Measurements from ENCODE around the gene NUCKS1.

The NUCKS1 gene

DNA sequence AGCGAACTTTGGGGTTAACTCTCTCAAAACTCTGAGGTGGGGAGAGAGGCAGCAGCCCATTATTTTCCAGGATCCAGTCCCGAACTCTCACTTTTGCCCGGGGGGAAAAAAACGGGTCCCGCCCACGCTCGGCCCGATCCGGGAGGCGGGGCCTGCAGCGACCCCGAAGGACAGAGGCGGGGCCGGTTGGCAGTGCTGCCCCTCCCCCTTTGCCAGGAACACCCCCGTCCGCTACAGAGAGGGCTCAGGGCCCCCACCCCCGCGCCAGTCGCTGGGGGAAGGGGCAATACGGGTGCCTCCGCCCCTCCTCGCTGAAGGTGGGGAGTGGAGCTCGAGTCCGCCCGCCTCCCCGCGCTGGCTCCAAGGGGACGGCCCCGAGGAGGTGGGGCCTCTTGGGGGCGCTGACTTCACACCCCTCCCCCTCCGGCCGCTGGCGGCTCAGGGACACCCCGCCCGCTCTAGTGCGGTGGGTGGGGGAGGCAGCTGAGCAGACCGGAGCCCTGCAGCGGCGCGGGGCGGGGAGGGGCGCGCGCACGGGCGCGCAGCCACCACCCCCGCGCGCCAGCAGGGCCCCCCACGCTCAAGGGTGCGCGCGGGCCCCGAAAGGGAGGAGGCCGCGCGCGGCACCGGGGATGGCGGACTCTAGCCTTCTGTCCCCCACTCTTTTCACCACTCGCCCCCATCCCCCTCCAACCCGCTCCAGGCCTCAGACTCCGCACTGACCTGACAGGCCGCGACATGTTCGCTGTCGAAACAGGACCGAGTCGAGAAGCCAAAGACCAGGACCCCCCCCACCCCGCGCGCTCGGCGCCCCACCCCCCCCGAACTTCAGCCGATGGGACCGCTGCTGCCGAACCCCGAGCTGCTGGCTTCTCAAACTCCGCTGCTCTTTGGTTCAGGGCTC is 496 bp downstream of the NUCKS1 start:
- peak overlapping the region; percentile 74 for H3K4me3 ChIP-seq (ENCODE audit: severe bottlenecking)
- peaks cover 19% of the 10 kb centered on the region for H3K4me1 ChIP-seq (ENCODE audit: insufficient read depth, poor library complexity, severe bottlenecking)
- DNase-seq (ENCODE audit: low spot score), result peak; percentile 92

DNA sequence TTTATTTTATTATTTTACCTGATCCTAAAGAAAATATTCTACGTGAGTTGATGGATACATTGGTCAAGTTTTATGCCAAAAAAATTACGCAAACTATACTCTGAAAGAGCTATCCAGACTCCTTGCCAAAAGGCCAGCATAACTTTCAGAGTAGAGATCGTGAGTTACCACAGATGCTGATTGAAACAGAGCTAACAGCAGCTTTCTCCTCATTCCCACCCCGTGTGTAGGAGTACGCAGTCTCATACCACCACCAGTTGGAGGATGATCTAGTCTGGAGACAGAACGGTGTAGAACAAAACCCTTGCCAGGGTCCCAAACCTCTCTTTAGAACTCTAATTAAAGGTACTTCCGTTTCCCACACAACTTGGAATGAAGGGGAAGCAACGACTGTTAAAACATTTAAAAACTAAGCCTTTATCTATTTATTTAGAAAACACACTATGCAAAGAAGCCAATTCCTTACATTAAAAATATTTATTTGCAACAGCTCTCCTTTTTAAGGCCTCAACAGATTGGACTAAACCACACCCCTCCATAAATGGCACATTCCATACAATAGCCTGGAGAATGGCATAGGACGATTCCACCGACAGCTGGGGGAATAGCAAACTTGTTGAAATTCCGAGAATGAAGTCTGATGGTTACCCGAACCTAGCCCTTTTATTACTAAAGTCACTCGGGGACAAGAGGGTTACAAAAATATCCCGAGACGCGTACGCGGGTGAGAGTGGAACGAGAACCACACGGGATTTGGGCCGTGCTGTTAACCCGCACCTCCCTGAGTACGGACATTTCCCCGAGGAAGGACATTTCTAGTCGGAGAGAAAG is 1.4 kb downstream of the NUCKS1 start:
- Histone ChIP-seq H3K4me1 (ENCODE audit: insufficient read depth, poor library complexity, severe bottlenecking) (peaks cover 24% of the 10 kb centered on the region), H3K27me3 (ENCODE audit: insufficient read depth, poor library complexity, severe bottlenecking) (no peaks in the 10 kb centered on the region), H3K9me3 (ENCODE audit: severe bottlenecking) (no peaks in the 10 kb centered on the region), H3K4me3 (ENCODE audit: severe bottlenecking) (peak overlapping the region; percentile 74), H3K27ac (ENCODE audit: poor library complexity, severe bottlenecking) (peak overlapping the region; percentile 92), H3K36me3 (ENCODE audit: low read depth) (peaks cover 50% of the 10 kb centered on the region)
- ATAC-seq (ENCODE audit: low read depth) (peak; percentile 16), DNase-seq (ENCODE audit: low spot score) (no peak)
- TF ChIP-seq, protein P1, sequence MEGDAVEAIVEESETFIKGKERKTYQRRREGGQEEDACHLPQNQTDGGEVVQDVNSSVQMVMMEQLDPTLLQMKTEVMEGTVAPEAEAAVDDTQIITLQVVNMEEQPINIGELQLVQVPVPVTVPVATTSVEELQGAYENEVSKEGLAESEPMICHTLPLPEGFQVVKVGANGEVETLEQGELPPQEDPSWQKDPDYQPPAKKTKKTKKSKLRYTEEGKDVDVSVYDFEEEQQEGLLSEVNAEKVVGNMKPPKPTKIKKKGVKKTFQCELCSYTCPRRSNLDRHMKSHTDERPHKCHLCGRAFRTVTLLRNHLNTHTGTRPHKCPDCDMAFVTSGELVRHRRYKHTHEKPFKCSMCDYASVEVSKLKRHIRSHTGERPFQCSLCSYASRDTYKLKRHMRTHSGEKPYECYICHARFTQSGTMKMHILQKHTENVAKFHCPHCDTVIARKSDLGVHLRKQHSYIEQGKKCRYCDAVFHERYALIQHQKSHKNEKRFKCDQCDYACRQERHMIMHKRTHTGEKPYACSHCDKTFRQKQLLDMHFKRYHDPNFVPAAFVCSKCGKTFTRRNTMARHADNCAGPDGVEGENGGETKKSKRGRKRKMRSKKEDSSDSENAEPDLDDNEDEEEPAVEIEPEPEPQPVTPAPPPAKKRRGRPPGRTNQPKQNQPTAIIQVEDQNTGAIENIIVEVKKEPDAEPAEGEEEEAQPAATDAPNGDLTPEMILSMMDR (IDR thresholded peaks at IDR 0.05; ENCODE audit: poor library complexity, severe bottlenecking), result no peak

More for the DNA sequence above, 496 bp downstream of the NUCKS1 start:
- Histone ChIP-seq H3K9me3 (ENCODE audit: severe bottlenecking) (no peaks in the 10 kb centered on the region), H3K27me3 (ENCODE audit: insufficient read depth, poor library complexity, severe bottlenecking) (no peaks in the 10 kb centered on the region), H3K36me3 (ENCODE audit: low read depth) (peaks cover 43% of the 10 kb centered on the region), H3K27ac (ENCODE audit: poor library complexity, severe bottlenecking) (peak overlapping the region; percentile 92)
- TF ChIP-seq, protein P1 (IDR thresholded peaks at IDR 0.05; ENCODE audit: poor library complexity, severe bottlenecking), result no peak
- ATAC-seq (ENCODE audit: low read depth), result peak; percentile 74

GRCh38 chr1:205746757-205747412 is 3.1 kb downstream of the NUCKS1 start:
- H3K27me3 ChIP-seq (ENCODE audit: insufficient read depth, poor library complexity, severe bottlenecking), result no peaks in the 10 kb centered on the region
- ATAC-seq (ENCODE audit: low read depth) (no peak), DNase-seq (ENCODE audit: low spot score) (no peak)
- H3K4me3 ChIP-seq (ENCODE audit: severe bottlenecking), result no peak overlapping the region
- no peaks in the 10 kb centered on the region for H3K9me3 ChIP-seq (ENCODE audit: severe bottlenecking)
- H3K36me3 ChIP-seq (ENCODE audit: low read depth), result peaks cover 66% of the 10 kb centered on the region
- peaks cover 24% of the 10 kb centered on the region for H3K4me1 ChIP-seq (ENCODE audit: insufficient read depth, poor library complexity, severe bottlenecking)
- TF ChIP-seq, protein P1 (IDR thresholded peaks at IDR 0.05; ENCODE audit: poor library complexity, severe bottlenecking), result no peak
- H3K27ac ChIP-seq (ENCODE audit: poor library complexity, severe bottlenecking), result no peak overlapping the region

DNA sequence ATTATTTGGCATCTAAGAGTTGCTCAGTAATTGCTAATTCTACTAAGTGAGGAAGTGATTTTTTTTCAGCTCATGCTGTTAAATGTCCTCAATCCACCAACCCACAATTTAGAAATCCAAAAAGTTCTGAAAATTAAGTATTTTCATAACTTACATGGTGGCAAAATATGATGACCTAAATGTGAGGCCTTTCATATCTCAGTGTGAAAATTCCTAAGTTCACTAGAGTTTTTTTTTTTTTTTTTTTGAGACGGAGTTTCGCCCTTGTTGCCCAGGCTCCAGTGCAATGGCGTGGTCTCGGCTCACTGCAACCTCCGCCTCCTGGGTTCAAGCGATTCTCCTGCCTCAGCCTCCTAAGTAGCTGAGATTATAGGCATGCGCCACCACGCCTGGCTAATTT is 5.6 kb downstream of the NUCKS1 start:
- Histone ChIP-seq H3K4me3 (ENCODE audit: severe bottlenecking) (no peak overlapping the region), H3K4me1 (ENCODE audit: insufficient read depth, poor library complexity, severe bottlenecking) (peaks cover 24% of the 10 kb centered on the region), H3K27ac (ENCODE audit: poor library complexity, severe bottlenecking) (no peak overlapping the region), H3K27me3 (ENCODE audit: insufficient read depth, poor library complexity, severe bottlenecking) (no peaks in the 10 kb centered on the region), H3K9me3 (ENCODE audit: severe bottlenecking) (no peaks in the 10 kb centered on the region), H3K36me3 (ENCODE audit: low read depth) (peaks cover 82% of the 10 kb centered on the region)
- ATAC-seq (ENCODE audit: low read depth), result no peak
- TF ChIP-seq, protein P1 (IDR thresholded peaks at IDR 0.05; ENCODE audit: poor library complexity, severe bottlenecking), result no peak
- DNase-seq (ENCODE audit: low spot score), result no peak
